ENCODE results near the gene UPK3A. TPM values are rescaled to one million over a fixed set of nuclear protein-coding genes. Genes with fewer than 3 reads are reported as not detected.

The UPK3A gene
- total and polyA plus RNA-seq, 2 of the 8 experiments (the other 6 are each of a cell fraction or from before 2014, with no cell fraction given), result 0.35 to 1.7 TPM

- H3K79me2 ChIP-seq (ENCODE audit: control insufficient read depth in 1 of 2, insufficient read depth in 2 of 2, low read length in 2 of 2), result no peaks in the 10 kb centered on the region
- H4K5ac ChIP-seq (ENCODE audit: insufficient read length, low read depth, low read length), result no peak overlapping the region
- no peak overlapping the region for H3K4me2 ChIP-seq (ENCODE audit: insufficient read depth in 1 of 2, low read depth in 2 of 2, low read length in 2 of 2)
- no peak overlapping the region for H3K56ac ChIP-seq (replicated peaks; ENCODE audit: insufficient read length, low read depth, low read length)
- ChIA-PET CTCF (ENCODE audit: partially characterized antibody) (interaction anchor here (1.0 kb wide), 1 partner anchor 70 kb away, joined by 4 read pairs; no protein-coding TSS in a partner anchor), POLR2A (ENCODE audit: partially characterized antibody) (no interaction called here)
- peaks cover 0 to 22% (median 4%) of the 10 kb centered on the region in 4 experiments; a peak in 4 of 8 replicates for H3K36me3 ChIP-seq (ENCODE audit: control insufficient read depth in 2 of 4, insufficient read depth in 4 of 4, low read length in 3 of 4)
- no peak overlapping the region for H3K27ac ChIP-seq (ENCODE audit: low read depth, low read length)
- peaks cover 0 to 2% of the 10 kb centered on the region in 2 experiments for H4K20me1 ChIP-seq (replicated peaks in 1 of 2; ENCODE audit: control insufficient read depth in 1 of 2, insufficient read depth in 2 of 2, low read length in 2 of 2)
- no peak overlapping the region for H4K91ac ChIP-seq (replicated peaks; ENCODE audit: insufficient read length, low read length)
- no peak overlapping the region for H4K8ac ChIP-seq (ENCODE audit: extremely low read depth, insufficient read depth, low read length)
- no peak overlapping the region for H3K23ac ChIP-seq (ENCODE audit: insufficient read length)
- no peak overlapping the region for H2BK15ac ChIP-seq (ENCODE audit: low read length)
- H2AFZ ChIP-seq (ENCODE audit: low read length), result no peak overlapping the region
- no peak overlapping the region; the same call in 1 of the 2 replicates for H2BK5ac ChIP-seq (ENCODE audit: low read depth, low read length)
- no peak overlapping the region for H2BK20ac ChIP-seq (ENCODE audit: low read length)
- no peak for DNase-seq (ENCODE audit: low read depth in 1 of 2, low spot score in 2 of 2)
- H2AK5ac ChIP-seq (ENCODE audit: low read depth, low read length), result no peak overlapping the region
- no peak overlapping the region for H3K9ac ChIP-seq (replicated peaks in 1 of 4; ENCODE audit: extremely low read depth in 1 of 4, low read depth in 3 of 4, low read length in 3 of 4)
- no peaks in the 10 kb centered on the region for H3K23me2 ChIP-seq (ENCODE audit: low read depth, low read length)
- H3K18ac ChIP-seq (ENCODE audit: extremely low read depth, low read length), result no peak overlapping the region
- H3K27me3 ChIP-seq (replicated peaks in 1 of 4; ENCODE audit: control insufficient read depth in 3 of 4, extremely low read depth in 1 of 4, insufficient read depth in 3 of 4, low read length in 3 of 4), result no peaks in the 10 kb centered on the region
- no peak overlapping the region for H3K14ac ChIP-seq (ENCODE audit: insufficient read length)
- H3K9me3 ChIP-seq (ENCODE audit: insufficient read depth in 2 of 2, low read depth in 1 of 2, low read length in 1 of 2), result no peaks in the 10 kb centered on the region
- no peak for TF ChIP-seq TEAD4 (IDR thresholded peaks at IDR 0.05; ENCODE audit: low read depth, low read length)
- TF ChIP-seq RAD21 (IDR thresholded peaks at IDR 0.05 in 1 of 2, conservative IDR thresholded peaks at IDR 0.05 in 1 of 2; ENCODE audit: low read depth in 2 of 2, low read length in 2 of 2), result no peak
- no peaks in the 10 kb centered on the region for H3K79me1 ChIP-seq (ENCODE audit: low read depth, low read length)
- no peaks in the 10 kb centered on the region for H3K4me1 ChIP-seq (replicated peaks in 1 of 4; ENCODE audit: control insufficient read depth in 3 of 4, insufficient read depth in 4 of 4, low read length in 3 of 4)
- no peak overlapping the region for H3K4ac ChIP-seq (replicated peaks; ENCODE audit: insufficient read length, low read depth, low read length)
- H2BK120ac ChIP-seq (replicated peaks; ENCODE audit: low read depth, low read length), result no peak overlapping the region
- whole genome bisulfite sequencing, 2 experiments (ENCODE audit: extremely low coverage in 1 of 2, insufficient coverage in 1 of 2, insufficient read length in 1 of 2, insufficient replicate concordance in 2 of 2, low coverage in 1 of 2, low lambda C conversion rate in 2 of 2, missing lambda C conversion rate in 1 of 2), result 93% methylated on average over 15 of the region's 18 CpGs; no CpG with 5 or more reads in 1 of the 2 experiments
- no peak overlapping the region for H2BK12ac ChIP-seq (ENCODE audit: low read depth, low read length)
- FAIRE-seq, result no peak
- no peak overlapping the region for H3K4me3 ChIP-seq (ENCODE audit: extremely low read depth in 1 of 4, insufficient read depth in 2 of 4, low read depth in 3 of 4, low read length in 4 of 4)
Measured at GRCh38 chr22:45336971-45337431, 52.3 kb downstream of the UPK3A start.
